Activated CD8-positive, alpha-beta memory T cell treated with anti-CD3 and anti-CD28 coated beads for 48 hours (primary cell): ENCODE measurements around the gene PPP1R13B.

Experiments
- DNase-seq, 3 experiments: peaks; one replicate each; pipeline ENCODE4 v3.0.0-alpha.2; 2020; ENCODE audit warnings: low read depth in 2 of 3, low spot score in 2 of 3

Gene PPP1R13B

DNA sequence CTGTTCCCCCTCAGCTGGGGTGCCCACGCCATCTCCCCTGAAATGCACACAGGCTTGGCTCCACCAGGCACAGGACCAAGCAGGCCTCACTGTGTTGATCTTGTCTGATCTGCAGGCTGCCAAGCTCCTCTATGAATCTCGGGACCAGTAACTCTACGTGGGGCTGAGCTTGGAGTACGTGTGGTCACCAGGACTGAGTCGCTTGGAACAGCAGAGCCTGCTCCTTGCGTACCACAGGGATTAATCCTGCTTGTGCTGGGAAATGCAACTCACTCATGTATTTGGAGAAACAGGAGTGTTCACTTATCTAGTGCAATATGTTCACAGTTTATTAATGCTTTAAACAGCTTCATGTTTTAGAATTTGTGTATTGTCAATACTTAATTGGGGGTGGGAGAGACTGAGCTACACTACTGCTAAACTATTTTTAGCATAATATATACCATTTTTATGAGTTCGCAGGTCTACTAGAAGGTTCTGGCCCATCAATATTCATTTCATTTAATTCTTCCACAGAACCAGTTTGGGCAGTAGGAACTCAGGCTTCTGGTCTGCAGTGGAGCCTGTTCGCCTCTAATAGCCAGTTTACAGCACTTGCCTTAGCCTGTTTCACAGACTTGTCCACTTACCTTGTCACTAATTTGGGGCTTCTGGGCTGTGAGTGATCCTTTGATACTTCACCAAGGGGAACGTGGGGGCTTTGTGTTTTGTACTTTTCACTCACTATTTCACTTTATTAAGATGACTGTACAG is 114.3 kb downstream of the PPP1R13B start:
- DNase-seq = no peak

DNA sequence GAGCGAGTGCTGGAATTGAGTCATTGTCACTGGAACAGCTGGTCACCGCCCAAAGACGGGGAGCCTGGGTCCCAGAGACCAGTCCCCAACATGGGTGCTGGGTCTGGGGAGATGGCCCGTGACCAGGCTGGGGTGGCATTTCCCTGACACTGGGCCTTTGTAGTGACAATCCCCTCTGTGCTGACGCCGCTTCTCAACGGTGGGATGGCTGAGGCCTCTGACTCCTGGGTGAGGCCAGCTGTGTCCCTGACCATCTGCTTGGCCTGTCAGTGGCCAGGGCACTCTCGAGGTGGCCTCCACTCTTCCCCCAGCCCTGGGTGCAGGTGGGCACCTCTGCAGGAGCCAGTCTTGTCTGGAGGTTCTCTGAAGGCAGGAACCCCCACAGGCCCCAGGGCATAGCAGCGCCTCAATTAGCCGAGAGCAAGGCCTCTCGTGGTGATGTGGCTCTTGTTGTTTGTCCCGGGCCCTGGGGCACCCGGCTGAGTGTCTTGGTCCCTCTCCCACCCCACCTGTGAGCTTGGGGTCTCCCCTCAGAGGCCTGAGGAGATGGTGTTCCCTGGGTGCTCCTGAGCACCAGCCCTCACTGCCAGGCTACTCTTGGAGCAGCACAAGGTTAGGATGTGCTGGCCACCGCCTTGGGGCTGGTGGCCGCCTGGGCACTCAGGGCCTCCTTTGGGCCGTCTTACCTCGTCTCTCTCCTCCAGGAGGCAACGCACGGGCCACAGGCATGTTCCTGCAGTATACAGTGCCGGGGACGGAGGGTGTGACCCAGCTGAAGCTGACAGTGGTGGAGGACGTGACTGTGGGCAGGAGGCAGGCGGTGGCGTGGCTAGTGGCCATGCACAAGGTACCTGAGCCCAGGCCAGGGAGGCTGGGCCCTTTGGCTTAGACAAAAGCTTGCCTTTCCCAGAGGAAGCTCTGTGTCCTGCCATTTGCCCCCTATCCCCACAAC is 115.2 kb downstream of the PPP1R13B start:
- DNase-seq = no peak

DNA sequence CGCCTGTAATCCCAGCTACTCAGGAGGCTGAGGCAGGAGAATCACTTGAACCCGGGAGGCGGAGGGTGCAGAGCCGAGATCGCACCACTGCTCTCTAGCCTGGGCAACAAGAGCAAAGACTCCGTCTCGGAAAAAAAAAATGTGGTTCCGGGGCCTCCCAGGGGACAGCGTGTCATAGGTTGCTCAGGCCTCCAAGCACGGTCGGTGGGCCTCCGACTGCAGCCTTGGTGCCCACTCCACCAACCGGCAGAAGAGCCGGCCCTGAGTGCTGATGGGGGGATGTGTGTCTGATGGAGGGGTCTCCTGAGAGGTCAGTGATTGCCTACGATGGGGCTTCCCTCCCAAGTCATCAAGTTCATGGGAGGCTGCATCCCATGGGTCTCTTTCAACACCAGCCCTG is 115.9 kb downstream of the PPP1R13B start:
- DNase-seq = no peak

DNA sequence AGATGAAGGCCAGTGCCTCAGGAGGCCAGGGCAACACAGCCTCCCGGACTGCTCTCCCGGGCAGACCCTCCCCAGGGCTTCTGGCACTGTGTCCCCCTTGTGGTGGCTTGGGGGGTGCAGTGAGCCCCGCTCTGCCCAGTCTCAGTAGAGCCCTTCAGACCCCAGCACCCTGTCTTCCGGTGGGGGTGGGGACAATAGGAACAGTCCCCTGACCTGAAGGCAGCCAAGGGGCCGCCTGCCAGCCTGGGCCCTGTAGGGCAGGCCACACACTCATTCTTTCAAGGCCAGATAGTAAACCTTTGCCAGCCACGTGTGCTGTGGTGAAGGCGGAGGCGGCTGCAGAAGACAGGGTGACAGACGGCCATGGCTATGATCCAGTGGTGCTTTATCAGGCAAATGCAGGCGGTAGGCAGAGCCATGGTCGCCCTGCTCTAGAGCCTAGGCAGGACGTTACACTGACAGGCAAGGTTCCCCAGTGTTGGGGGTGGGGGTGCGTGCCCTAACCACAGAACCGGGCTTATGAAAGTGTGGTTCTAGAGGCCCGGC is 116.8 kb downstream of the PPP1R13B start:
- DNase-seq = no peak

DNA sequence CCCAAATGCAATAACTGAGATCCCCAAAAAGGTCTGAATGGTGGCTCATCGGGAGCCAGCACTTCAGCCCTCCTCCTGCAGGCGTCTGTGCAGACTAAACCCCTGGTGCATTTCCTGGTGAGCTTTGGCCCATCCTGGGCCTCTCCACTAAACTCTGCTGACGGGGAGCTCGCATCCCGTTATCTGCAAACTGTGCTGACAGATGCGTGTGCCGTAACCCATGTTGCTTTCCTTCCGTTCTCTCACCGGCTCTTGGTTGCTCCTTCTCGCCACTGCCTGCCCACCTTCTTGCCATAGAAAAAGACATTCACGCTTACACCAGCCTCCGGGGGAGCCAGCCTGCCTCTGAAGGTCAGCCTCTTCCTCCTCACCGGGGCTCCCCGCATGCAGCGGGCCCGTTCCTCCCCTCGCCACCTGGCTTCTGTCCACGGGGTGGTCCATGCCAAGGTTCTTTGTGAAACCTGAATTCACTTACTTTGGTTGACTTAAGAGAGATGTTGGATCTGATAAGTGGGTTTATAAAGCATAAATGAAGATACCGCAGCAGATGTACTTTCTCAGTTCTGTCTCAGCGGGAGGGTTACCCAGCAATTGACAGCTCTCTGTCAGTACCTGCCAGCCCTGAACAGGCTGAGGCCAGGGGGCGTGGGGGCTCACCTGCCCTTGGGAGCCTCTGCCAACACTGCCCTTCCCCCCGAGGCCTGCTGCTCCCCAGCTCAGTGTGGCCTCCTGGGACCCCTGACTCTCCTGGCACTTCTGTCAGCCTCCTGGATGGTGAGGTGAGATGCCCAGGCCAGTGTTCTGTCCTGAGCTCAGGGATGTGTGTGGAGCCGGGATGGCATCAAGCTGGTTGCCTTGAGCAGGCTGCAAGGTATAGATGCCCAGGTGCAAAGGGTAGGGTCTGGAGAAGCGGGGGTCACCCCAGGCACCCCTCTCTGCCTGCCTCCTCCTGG is 117.6 kb downstream of the PPP1R13B start:
- DNase-seq = no peak

DNA sequence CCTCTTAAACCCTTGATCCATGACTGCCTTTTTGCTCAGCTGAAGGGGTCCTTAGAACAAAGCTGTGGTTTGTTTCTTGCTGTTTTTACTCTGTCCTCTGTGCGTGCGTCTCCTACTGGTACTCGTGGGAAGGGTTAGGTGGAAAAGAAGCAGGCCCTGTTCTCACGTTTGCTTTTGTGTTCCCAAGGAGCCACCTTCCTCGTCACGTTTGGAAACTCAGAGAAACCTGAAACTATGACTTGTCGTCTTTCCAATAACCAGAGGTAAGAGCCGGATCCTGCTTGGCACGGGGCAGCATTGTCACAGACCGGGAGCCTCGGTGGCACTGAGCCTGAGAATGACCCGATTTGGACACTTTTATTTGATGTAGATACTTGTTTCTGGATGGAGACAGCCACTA is 118.7 kb downstream of the PPP1R13B start:
- no peak for DNase-seq

DNA sequence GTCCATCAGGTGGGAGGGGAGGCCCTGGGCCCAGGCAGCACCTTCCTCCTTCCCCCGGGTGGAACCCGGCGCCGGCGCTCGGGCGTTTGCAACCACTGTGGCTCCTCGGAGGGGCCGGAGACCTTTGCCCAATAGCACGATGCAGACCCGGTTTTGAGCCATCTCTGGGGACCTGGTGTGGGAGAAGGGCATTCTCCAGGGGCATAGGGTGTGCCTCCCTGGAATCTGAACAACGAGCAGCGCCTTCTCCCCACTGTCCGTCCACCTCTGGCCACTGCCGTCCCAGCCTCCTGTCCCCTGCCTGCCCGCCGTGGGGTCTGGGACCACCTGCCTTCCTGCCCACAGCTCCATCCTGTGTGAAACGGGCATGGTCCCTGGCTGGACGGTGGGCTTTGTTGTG is 119.2 kb downstream of the PPP1R13B start:
- DNase-seq = no peak

DNA sequence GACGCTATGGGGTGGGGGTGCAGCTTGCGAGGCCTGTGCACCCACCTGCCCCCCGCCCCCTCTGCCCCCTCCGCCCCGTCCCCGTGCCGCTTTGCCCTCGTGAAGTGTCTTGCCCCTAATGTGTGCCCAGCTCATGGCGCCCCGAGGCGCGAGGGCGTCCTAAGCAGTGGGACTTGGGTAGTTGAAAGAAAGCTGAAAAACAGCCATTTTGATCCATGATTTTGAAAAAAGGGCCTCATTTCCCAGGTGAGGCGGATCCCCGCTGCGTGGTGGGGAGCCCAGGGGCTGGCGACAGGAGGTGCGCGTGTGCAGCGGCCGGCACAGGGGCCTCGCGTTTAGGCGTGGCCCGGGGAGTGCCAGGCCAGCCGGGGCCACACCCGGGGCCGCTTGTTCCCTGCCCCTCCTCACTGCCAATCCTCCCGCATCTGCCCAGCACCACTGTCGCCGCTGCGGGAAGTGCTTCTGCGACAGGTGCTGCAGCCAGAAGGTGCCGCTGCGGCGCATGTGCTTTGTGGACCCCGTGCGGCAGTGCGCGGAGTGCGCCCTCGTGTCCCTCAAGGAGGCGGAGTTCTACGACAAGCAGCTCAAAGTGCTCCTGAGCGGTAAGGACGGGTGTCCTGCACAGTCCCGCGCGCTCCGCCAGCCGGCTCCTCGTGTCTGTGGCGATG is 119.9 kb downstream of the PPP1R13B start:
- DNase-seq = no peak

DNA sequence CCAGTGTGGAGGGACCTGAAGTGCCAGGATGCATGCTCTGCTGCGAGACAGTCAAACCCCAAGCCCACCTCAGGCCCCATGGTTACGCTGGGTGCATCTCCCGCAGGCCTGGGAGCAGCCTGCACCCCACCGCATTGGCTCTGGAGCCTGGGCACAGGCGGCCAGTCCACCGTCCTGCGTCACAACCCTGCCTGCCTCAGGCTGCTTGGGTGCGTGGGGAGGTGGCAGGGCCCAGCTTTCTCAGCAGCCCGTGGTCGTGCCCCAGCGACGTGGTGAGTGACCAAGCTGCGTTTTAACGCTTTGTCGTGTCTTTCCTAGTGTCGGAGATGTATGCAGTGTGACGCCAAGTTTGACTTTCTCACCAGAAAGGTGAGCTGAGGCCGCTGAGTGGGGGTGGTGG is 120.9 kb downstream of the PPP1R13B start:
- DNase-seq = no peak

DNA sequence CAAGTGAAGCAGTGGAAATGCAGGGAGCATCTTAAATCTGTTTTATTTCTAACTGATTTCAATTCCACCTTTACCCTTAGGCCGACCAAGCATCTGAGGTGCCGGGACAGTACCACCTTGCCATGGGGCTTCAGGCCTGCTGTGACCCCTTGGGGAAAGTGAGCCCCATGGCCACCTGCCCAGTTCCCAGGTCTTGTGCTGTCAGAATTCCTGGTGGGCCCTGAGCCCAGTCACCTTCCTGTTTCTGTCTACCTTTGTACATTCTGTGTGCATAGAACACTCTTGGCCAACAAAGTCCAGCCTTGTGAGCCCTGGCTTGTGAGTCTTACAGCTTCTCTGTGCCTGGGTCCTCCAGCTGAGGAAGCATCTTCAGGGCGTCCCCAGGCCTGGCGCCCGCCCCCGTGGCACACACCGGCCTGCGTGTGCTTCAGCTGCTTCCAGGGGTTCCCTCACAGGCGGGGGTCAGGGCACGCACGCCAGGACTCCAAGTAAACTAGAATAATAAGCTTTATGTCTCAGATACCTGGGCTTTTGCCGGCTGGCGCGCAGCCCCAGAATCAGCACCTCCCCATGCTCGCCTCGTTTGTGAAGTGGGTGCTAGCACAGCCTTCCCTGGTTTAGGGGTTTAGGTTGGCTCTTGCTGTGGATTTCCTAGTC is 121.5 kb downstream of the PPP1R13B start:
- DNase-seq = no peak

DNA sequence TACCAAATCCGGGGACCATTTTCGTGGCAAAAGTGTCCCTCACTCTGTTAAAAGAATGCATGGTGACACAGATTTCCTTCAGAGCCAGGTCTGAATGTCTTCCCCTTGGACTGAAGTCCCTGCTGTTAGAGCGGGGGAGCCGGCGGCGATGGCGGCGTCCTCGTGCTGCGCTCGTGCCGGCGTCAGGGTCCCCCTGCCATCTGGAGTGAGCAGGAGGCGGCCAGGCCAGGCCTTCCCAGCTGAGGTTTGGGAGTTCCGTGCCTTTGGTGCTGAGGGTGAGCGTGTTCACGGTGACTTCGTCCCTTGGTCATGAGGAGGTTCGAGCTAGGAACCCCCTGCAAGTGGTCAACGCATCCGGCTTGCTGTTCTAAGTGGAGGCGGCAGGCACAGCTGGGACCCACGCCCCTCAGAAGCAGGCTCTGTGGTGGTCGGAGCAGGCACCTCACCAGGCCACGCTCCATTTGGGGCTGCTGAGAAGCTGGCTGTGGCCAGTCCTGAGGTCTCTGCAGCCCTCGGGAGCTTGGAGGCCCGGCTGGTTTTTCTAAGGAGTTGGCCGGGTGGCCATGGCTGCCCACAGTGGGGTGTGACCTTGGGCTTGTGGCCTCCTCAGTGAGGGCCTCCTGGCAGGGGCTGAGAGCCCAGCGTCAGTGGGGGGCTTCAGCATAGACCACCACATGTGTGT is 122.2 kb downstream of the PPP1R13B start:
- no peak for DNase-seq

DNA sequence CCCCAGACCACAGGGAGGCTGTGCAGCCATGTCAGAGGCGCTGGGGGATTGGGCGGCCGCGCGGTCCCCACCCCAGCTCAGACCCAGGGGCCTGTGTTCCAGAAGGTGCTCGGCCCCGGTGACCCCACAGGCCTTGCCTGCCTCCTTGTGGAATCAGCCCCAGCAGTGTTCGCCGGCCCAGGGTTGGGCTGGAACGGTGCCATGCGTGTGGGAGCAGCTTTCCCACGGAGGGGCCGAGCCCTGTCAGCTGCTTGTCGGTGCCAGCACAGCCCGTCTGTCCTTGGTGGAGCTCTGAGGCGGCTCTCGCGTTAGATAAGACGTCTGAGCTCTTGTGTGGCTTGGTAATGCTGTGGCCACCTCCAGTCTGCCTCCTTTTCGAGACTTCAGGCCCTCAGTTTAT is 123.3 kb downstream of the PPP1R13B start:
- DNase-seq = no peak

DNA sequence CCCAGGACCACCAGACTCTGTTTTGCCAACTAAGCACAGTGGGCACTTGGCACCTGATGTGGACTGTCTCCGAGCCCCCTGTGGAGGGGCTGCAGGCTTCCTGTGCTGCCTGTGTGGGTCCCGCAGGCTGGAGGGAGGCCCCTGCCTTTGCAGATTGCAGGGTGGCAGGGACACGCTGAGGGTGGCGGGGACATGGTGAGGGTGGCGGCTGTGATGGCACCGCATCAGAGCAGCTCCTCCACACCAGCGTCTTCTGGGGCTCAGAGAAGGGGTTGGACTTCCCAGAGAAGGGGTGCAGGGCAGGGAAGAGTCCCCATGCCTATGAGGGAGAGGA is 123.7 kb downstream of the PPP1R13B start:
- no peak for DNase-seq

DNA sequence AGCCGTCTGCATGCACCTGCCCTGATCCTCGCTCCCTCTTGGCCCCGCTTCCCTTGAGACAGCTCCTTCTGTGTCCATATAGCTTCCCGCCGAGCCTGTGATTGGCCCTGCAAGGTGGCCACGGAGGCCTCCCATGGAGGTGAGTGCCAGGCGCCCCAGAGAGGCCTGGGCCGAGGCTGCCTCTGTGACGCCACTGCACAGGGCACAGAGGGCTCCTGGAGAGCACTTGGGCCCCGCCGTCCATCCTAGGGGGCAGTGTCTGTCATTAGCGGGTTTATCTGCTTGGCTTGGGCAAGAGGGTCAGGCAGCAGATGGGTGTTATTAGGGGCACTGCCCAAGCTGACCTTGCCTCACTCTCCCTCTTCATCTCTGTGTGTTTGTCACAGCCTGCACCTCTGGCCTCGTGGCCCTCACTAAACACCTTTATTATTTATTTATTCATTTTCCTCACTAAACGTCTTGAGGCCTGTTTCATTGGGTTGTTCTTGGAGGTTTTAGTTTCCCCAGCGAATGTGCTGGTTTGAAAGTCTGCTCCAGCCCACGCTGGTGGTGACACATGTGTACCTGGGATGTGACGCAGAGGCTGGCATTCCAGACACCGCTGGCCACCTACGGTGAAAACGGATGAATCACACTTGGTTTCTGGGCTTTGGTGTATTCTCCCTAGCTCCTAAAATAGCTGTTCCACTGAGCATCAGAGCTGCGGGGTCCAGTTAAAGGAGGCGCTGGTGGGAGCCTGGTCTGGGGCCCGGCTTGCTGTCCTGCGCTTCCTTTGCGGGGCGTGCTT is 125.8 kb downstream of the PPP1R13B start:
- DNase-seq = no peak

DNA sequence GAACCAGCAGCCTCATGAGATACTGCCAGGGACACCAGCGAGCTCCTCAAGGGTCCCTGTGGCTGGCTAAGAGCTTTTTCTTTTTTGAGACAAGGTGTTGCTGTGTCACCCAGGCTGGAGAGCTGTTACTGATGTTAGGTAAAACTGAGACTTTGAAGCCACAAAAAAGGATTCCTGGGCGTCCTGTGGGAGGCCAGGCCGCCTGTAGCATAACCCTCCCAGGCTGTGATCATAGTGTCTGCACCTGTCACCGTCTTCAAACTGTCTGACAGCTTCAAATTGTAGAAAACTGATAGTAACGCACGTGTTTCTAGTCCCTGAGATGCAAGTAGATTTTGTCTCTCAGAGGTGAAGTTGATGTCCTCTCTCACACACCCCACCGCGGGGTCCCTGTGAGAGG is 127.6 kb downstream of the PPP1R13B start:
- DNase-seq = no peak

DNA sequence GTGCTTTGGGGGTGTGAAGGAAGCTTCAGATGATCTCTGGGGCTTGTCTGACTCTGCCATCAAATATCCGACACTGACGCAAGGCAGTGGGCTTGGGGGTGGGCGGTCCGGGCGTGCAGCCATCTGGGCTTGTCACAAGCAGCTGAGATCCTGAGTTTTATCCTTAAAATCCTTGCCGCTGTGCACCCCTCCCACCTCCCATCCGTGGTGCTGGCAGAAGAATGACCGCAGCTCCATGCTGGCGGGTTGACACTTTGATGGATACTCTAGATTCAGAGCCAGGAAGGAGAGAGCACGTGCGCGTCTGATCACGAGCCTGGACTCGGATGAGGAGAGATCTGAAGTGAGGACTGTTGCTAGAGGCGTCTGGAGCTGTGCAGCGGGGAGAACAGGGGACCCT is 128.8 kb downstream of the PPP1R13B start:
- DNase-seq = no peak

DNA sequence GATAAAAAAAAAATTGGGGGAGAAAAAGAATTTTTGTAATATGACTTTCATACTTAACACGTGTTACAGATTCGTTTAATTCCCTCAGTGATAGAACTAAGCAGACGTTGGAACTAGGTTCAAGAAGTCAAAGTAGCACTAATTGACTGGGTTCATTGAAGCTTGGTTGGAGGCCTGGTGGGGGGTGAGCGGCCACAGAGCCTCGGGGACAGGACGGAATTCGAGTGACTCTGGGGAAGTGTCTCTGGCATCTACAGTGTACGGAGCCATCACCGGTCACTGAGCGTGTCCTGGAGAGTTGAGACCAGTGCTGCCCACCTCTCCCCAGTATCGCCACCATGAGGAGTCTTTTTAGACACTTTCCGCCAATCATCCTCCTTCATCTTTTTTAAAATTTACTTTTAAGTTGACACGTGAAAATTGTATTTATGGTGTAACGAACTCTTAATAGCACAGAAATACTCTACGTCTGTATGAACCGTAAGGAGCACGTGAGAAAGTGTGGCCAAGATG is 130.4 kb downstream of the PPP1R13B start:
- DNase-seq = no peak

DNA sequence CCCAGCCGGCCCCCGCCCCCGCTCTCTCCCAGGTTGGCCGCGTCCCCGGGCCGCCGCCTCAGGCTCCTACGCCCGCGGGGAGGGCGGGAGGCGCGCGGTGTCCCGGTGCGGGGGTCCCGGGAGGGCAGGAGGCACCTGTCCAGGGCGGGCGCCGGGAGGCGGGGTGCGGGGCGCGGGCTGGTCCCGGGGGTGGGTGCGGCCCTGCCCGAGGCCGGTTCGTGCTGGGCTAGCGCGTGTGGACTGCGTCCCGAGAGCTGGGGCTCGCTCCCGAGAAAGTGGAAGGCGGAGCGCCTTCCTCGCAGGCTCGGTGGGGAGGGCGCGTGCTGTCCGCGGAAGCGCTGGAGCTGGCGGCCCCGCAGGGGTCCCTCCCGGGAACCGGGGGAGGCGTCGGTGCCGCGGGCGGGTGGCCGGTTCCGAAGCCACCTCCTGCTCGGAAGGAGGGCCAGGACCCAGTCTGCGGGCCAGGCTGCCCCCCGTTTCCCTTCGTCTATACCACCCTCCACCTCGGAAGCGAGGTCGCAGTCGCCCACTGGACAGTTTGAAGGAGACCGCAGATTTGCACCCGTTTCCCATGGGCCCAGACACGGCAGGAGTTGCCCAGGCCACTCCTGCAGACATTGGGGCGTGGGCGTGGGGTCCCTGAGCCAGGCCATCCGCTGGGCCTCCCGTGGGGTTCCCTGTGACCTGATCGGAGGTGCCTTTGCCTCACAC is 131.1 kb downstream of the PPP1R13B start:
- DNase-seq = no peak
